Measurements from ENCODE around the gene DCDC2C. TPM values are rescaled to one million over a fixed set of nuclear protein-coding genes. Genes with fewer than 3 reads are reported as not detected.

The DCDC2C gene
- total and polyA plus RNA-seq, 2 donors (not counting 3 experiments of a cell fraction or from before 2014, with no cell fraction given) = not detected

DNA sequence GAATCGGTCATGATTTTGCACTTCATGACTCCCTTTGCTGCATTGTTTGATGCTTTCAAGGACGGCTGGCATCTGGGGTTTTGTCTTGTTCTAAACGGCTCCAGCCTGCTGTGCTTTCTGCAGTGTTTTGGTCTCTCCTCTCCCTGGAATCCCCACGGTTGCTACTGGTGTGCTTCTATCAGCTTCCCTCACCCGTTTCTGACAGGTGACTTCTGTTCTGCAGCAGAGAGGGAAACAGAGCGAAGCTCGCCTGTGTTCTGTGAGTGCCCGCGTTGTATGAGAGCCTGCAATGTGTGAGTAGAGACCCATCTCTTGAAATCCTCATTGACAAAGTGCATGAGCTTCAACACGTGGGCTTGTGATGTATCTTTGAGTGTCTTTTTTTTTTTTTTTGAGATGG lies 102.8 kb downstream of the DCDC2C start:
- dilution Hi-C loops (cut with MboI; ENCODE audit: extremely low pct_ligation_motif_present, low sequenced_read_pairs) = no loop called here
- H3K4me2 ChIP-seq (ENCODE audit: insufficient read depth, low read length) = no peak overlapping the region
- no peaks in the 10 kb centered on the region for H3K4me1 ChIP-seq (ENCODE audit: control insufficient read depth, extremely low read depth, insufficient read depth, low read length)
- no peaks in the 10 kb centered on the region for H3K27me3 ChIP-seq (ENCODE audit: control insufficient read depth in 2 of 2, insufficient read depth in 2 of 2, low read length in 2 of 2)
- H3K9me1 ChIP-seq (replicated peaks; ENCODE audit: control insufficient read depth, extremely low read depth, insufficient read depth, low read length) = no peaks in the 10 kb centered on the region
- no peak for FAIRE-seq
- no TSS peak for BruUV-seq (replicated peaks)
- no peak overlapping the region for H3K9ac ChIP-seq (replicated peaks; ENCODE audit: extremely low read depth, insufficient read depth, low read length)
- ChIA-PET CTCF (no interaction called here), POLR2A (no interaction called here)
- no peak overlapping the region for H2AFZ ChIP-seq (ENCODE audit: low read depth, low read length)
- no peak overlapping the region for H3K27ac ChIP-seq (ENCODE audit: insufficient read depth, low read depth, low read length)
- DNase-seq (ENCODE audit: low read depth, low spot score) = no peak
- H3K36me3 ChIP-seq (ENCODE audit: control insufficient read depth in 2 of 2, extremely low read depth in 1 of 2, insufficient read depth in 2 of 2, low read length in 2 of 2) = no peaks in the 10 kb centered on the region
- TF ChIP-seq JUN (IDR thresholded peaks at IDR 0.05; ENCODE audit: borderline replicate concordance, insufficient read depth, insufficient read length, low read depth) (no peak), EZH2 (IDR thresholded peaks at IDR 0.05; ENCODE audit: borderline replicate concordance, low read depth, low read length, severe bottlenecking) (no peak), POLR2AphosphoS5 (IDR thresholded peaks at IDR 0.05; ENCODE audit: insufficient read depth, low read depth, low read length) (no peak), MYC (IDR thresholded peaks at IDR 0.05; ENCODE audit: low read depth, low read length) (no peak), GATA2 (IDR thresholded peaks at IDR 0.05; ENCODE audit: insufficient read depth, insufficient read length, low read depth, low read length) (no peak), FOS (IDR thresholded peaks at IDR 0.05; ENCODE audit: borderline replicate concordance, insufficient read depth, low read length) (no peak), POLR2A (IDR thresholded peaks at IDR 0.05; ENCODE audit: low read depth, low read length) (no peak)
- TF ChIP-seq, protein P1, sequence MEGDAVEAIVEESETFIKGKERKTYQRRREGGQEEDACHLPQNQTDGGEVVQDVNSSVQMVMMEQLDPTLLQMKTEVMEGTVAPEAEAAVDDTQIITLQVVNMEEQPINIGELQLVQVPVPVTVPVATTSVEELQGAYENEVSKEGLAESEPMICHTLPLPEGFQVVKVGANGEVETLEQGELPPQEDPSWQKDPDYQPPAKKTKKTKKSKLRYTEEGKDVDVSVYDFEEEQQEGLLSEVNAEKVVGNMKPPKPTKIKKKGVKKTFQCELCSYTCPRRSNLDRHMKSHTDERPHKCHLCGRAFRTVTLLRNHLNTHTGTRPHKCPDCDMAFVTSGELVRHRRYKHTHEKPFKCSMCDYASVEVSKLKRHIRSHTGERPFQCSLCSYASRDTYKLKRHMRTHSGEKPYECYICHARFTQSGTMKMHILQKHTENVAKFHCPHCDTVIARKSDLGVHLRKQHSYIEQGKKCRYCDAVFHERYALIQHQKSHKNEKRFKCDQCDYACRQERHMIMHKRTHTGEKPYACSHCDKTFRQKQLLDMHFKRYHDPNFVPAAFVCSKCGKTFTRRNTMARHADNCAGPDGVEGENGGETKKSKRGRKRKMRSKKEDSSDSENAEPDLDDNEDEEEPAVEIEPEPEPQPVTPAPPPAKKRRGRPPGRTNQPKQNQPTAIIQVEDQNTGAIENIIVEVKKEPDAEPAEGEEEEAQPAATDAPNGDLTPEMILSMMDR (IDR thresholded peaks at IDR 0.05; ENCODE audit: extremely low read depth in 1 of 2, insufficient read depth in 1 of 2, low read depth in 1 of 2, low read length in 2 of 2) = no peak
- TF ChIP-seq, protein P2, sequence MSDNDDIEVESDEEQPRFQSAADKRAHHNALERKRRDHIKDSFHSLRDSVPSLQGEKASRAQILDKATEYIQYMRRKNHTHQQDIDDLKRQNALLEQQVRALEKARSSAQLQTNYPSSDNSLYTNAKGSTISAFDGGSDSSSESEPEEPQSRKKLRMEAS (IDR thresholded peaks at IDR 0.05; ENCODE audit: insufficient read depth, insufficient read length) = no peak
- intact Hi-C loops (cut with micrococcal nuclease) = no loop called here
- no peaks in the 10 kb centered on the region for H4K20me1 ChIP-seq (replicated peaks; ENCODE audit: control insufficient read depth, extremely low read depth, insufficient read depth, low read length)
- H3K79me2 ChIP-seq (ENCODE audit: control insufficient read depth, insufficient read depth, low read length) = no peaks in the 10 kb centered on the region
- no peak overlapping the region for H3K4me3 ChIP-seq (replicated peaks in 1 of 3; ENCODE audit: insufficient read depth in 1 of 3, low read depth in 1 of 3, low read length in 3 of 3)
- peaks cover 2% of the 10 kb centered on the region for H3K9me3 ChIP-seq (replicated peaks; ENCODE audit: control insufficient read depth, insufficient read depth, low read length)
